ENCODE results near the gene LEMD3.

LEMD3 gene

GRCh38 chr12:65125247-65125646 lies 44.1 kb upstream of the LEMD3 start:
- TF ChIP-seq CTCF (IDR thresholded peaks at IDR 0.05; ENCODE audit: insufficient read depth, low read length, missing control alignments): no peak
- no peak for DNase-seq (ENCODE audit: low read depth, low spot score)
- ChIA-PET CTCF (interaction anchor here (0.8 to 5.2 kb wide), 3 partner anchors 9 to 323 kb away, joined by 3 to 109 read pairs (median 6); no protein-coding TSS in a partner anchor), POLR2A (no interaction called here)
- H3K4me3 ChIP-seq (ENCODE audit: low read depth, low read length): no peak overlapping the region

GRCh38 chr12:65125975-65126374 lies 43.4 kb upstream of the LEMD3 start:
- no peak for TF ChIP-seq CTCF (IDR thresholded peaks at IDR 0.05; ENCODE audit: insufficient read depth, low read length, missing control alignments)
- H3K4me3 ChIP-seq (ENCODE audit: low read depth, low read length): no peak overlapping the region
- ChIA-PET CTCF (interaction anchor here (0.8 to 5.2 kb wide), 3 partner anchors 9 to 324 kb away, joined by 3 to 109 read pairs (median 6); no protein-coding TSS in a partner anchor), POLR2A (no interaction called here)
- no peak for DNase-seq (ENCODE audit: low read depth, low spot score)

GRCh38 chr12:65126482-65126881 lies 42.9 kb upstream of the LEMD3 start:
- POLR2A ChIA-PET: no interaction called here
- CTCF ChIA-PET: interaction anchor here (2.0 to 5.2 kb wide), 2 partner anchors 234 to 324 kb away, joined by 6 to 109 read pairs; no protein-coding TSS in a partner anchor
- no peak for DNase-seq (ENCODE audit: low read depth, low spot score)
- TF ChIP-seq CTCF (IDR thresholded peaks at IDR 0.05; ENCODE audit: insufficient read depth, low read length, missing control alignments): no peak
- no peak overlapping the region for H3K4me3 ChIP-seq (ENCODE audit: low read depth, low read length)

GRCh38 chr12:65133879-65134278 lies 35.5 kb upstream of the LEMD3 start:
- ChIA-PET POLR2A (no interaction called here), CTCF (interaction anchor here (0.9 to 1.7 kb wide), 7 partner anchors 8 to 339 kb away, joined by 3 to 7 read pairs (median 5); no protein-coding TSS in a partner anchor)
- no peak overlapping the region for H3K4me3 ChIP-seq (ENCODE audit: low read depth, low read length)
- no peak for TF ChIP-seq CTCF (IDR thresholded peaks at IDR 0.05; ENCODE audit: insufficient read depth, low read length, missing control alignments)
- DNase-seq (ENCODE audit: low read depth, low spot score): no peak

GRCh38 chr12:65139389-65139788 lies 30.0 kb upstream of the LEMD3 start:
- POLR2A ChIA-PET: no interaction called here
- TF ChIP-seq CTCF (IDR thresholded peaks at IDR 0.05; ENCODE audit: insufficient read depth, low read length, missing control alignments): no peak
- H3K4me3 ChIP-seq (ENCODE audit: low read depth, low read length): no peak overlapping the region
- DNase-seq (ENCODE audit: low read depth, low spot score): no peak
- CTCF ChIA-PET: interaction anchor here (3.6 kb wide), 1 partner anchor 16 kb away, joined by 17 read pairs; no protein-coding TSS in a partner anchor

- no peak overlapping the region for H3K4me3 ChIP-seq (ENCODE audit: low read depth, low read length)
- no peak for DNase-seq (ENCODE audit: low read depth, low spot score)
- ChIA-PET POLR2A (no interaction called here), CTCF (interaction anchor here (3.6 kb wide), 1 partner anchor 17 kb away, joined by 17 read pairs; no protein-coding TSS in a partner anchor)
- no peak for TF ChIP-seq CTCF (IDR thresholded peaks at IDR 0.05; ENCODE audit: insufficient read depth, low read length, missing control alignments)
These were observed 28.6 kb upstream of the LEMD3 start for GRCh38 chr12:65140738-65141137.
